G401.6 (cell line): ENCODE measurements around the gene ARHGAP40.
"Not testable (repeated sequence)": the region's sequence is repeated elsewhere in the genome, so short reads cannot be mapped to it uniquely, and the experiment has no call there.

Experiments used
- FAIRE-seq: peaks from 2 replicates; lab custom pipeline; 2012; peaks lifted over from hg19 to GRCh38; lab: Jason Lieb, UNC

Gene ARHGAP40

GRCh38 chr20:38588303-38588702, 13.3 kb upstream of the ARHGAP40 start:
- no peak for FAIRE-seq

- no peak for FAIRE-seq
Measured at GRCh38 chr20:38589351-38589750, 12.3 kb upstream of the ARHGAP40 start.

GRCh38 chr20:38589967-38590675, 11.5 kb upstream of the ARHGAP40 start:
- no peak for FAIRE-seq

GRCh38 chr20:38590676-38591473, 10.7 kb upstream of the ARHGAP40 start:
- FAIRE-seq, result no peak

GRCh38 chr20:38591474-38592410, 9.9 kb upstream of the ARHGAP40 start:
- no peak for FAIRE-seq

- not testable (repeated sequence) for FAIRE-seq
Measured at GRCh38 chr20:38592411-38592790, 9.2 kb upstream of the ARHGAP40 start.

- not testable (repeated sequence) for FAIRE-seq
Measured at GRCh38 chr20:38594281-38594680, 7.3 kb upstream of the ARHGAP40 start.

- not testable (repeated sequence) for FAIRE-seq
Measured at GRCh38 chr20:38595886-38596285, 5.7 kb upstream of the ARHGAP40 start.

GRCh38 chr20:38599410-38599882, 2.2 kb upstream of the ARHGAP40 start:
- FAIRE-seq, result no peak

GRCh38 chr20:38600057-38600456, 1.6 kb upstream of the ARHGAP40 start:
- no peak for FAIRE-seq

- FAIRE-seq, result no peak
Measured at GRCh38 chr20:38602185-38602581, 574 bp downstream of the ARHGAP40 start.

- FAIRE-seq, result no peak
Measured at GRCh38 chr20:38603286-38603685, 1.7 kb downstream of the ARHGAP40 start.

- no peak for FAIRE-seq
Measured at GRCh38 chr20:38604873-38605303, 3.3 kb downstream of the ARHGAP40 start.

- no peak for FAIRE-seq
Measured at GRCh38 chr20:38607351-38607750, 5.7 kb downstream of the ARHGAP40 start.

- FAIRE-seq, result no peak
Measured at GRCh38 chr20:38608188-38608587, 6.6 kb downstream of the ARHGAP40 start.

- FAIRE-seq, result no peak
Measured at GRCh38 chr20:38609815-38610214, 8.2 kb downstream of the ARHGAP40 start.

- FAIRE-seq, result no peak
Measured at GRCh38 chr20:38610521-38610920, 8.9 kb downstream of the ARHGAP40 start.

- no peak for FAIRE-seq
Measured at GRCh38 chr20:38612751-38613515, 11.3 kb downstream of the ARHGAP40 start.

- no peak for FAIRE-seq
Measured at GRCh38 chr20:38615283-38615682, 13.7 kb downstream of the ARHGAP40 start.

- no peak for FAIRE-seq
Measured at GRCh38 chr20:38616457-38616856, 14.8 kb downstream of the ARHGAP40 start.

- no peak for FAIRE-seq
Measured at GRCh38 chr20:38617011-38617829, 15.6 kb downstream of the ARHGAP40 start.
